ENCODE data around the gene ITGA8. TPM values are rescaled to one million over a fixed set of nuclear protein-coding genes. Genes with fewer than 3 reads are reported as not detected.

The ITGA8 gene
- total and polyA plus RNA-seq, 11 donors: 0.50 to 4.3 (median 1.5) TPM

DNA sequence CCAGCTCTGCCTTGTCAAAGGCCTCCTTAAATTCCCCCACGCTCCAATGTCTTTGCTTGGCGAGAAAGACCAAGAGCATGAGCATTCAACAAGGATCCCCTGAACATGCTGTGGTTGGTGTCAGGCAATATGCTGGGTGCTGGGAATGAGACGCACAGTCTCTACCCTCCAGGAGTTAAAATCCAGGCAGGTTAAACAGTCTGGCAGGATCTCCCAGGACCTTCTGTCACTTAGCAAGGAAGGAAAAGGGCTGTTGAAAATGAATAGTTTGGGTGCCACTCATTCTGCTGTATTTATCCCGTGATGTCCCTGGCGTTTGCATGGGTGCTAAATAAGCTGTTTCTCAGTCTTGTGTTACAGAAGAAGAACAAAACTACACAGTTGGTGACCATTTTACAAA is 21.9 kb upstream of the ITGA8 start:
- no peak for TF ChIP-seq POLR2A (IDR thresholded peaks at IDR 0.05)
- TF ChIP-seq, protein P1, sequence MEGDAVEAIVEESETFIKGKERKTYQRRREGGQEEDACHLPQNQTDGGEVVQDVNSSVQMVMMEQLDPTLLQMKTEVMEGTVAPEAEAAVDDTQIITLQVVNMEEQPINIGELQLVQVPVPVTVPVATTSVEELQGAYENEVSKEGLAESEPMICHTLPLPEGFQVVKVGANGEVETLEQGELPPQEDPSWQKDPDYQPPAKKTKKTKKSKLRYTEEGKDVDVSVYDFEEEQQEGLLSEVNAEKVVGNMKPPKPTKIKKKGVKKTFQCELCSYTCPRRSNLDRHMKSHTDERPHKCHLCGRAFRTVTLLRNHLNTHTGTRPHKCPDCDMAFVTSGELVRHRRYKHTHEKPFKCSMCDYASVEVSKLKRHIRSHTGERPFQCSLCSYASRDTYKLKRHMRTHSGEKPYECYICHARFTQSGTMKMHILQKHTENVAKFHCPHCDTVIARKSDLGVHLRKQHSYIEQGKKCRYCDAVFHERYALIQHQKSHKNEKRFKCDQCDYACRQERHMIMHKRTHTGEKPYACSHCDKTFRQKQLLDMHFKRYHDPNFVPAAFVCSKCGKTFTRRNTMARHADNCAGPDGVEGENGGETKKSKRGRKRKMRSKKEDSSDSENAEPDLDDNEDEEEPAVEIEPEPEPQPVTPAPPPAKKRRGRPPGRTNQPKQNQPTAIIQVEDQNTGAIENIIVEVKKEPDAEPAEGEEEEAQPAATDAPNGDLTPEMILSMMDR (IDR thresholded peaks at IDR 0.05): no peak
- ATAC-seq (no peak), DNase-seq (no peak)
- whole genome bisulfite sequencing, 4 donors: 86 to 96% (median 91%) methylated on average over 5 of the region's 5 CpGs
- H3K9me3 ChIP-seq: no peaks in the 10 kb centered on the region
- intact Hi-C loops (cut with DNase I): loop anchor here in 1 of 10 donors (5.0 kb wide), 1 partner anchor 81 kb away; no protein-coding TSS in a partner anchor
- H3K36me3 ChIP-seq: no peaks in the 10 kb centered on the region
- H3K4me3 ChIP-seq: no peak overlapping the region
- H3K27me3 ChIP-seq: no peaks in the 10 kb centered on the region
- H3K4me1 ChIP-seq: peaks cover 0 to 19% (median 0%) of the 10 kb centered on the region in 12 donors
- H3K27ac ChIP-seq: no peak overlapping the region

DNA sequence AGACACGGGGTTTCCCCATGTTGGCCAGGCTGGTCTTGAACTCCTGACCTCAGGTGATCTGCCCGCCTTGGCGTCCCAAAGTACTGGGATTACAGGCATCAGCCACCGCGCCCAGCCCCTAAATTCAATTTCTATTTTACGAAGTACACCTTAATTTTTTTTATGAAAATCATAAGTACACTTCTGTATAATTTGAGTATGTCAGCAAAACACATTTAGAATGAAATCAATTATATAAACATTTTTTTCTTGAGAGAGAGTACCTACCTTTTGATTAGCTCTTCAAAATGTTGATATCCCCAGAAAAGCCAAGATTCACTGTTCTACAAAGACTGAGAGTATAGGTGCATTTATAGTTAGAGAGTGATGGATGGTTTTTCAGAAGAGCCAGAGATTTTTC is 20.5 kb upstream of the ITGA8 start:
- H3K9me3 ChIP-seq: no peaks in the 10 kb centered on the region
- H3K4me1 ChIP-seq: peaks cover 0 to 15% (median 0%) of the 10 kb centered on the region in 12 donors
- no peaks in the 10 kb centered on the region for H3K27me3 ChIP-seq
- ATAC-seq (no peak), DNase-seq (no peak)
- 92 to 97% (median 94%) methylated on average over 6 of the region's 6 CpGs for WGBS, 4 donors
- TF ChIP-seq, protein P1 (IDR thresholded peaks at IDR 0.05): no peak
- TF ChIP-seq POLR2A (IDR thresholded peaks at IDR 0.05): no peak
- intact Hi-C loops (cut with DNase I): loop anchor here in 1 of 10 donors (5.0 kb wide), 1 partner anchor 82 kb away; no protein-coding TSS in a partner anchor
- no peak overlapping the region for H3K27ac ChIP-seq
- no peak overlapping the region for H3K4me3 ChIP-seq
- H3K36me3 ChIP-seq: no peaks in the 10 kb centered on the region

DNA sequence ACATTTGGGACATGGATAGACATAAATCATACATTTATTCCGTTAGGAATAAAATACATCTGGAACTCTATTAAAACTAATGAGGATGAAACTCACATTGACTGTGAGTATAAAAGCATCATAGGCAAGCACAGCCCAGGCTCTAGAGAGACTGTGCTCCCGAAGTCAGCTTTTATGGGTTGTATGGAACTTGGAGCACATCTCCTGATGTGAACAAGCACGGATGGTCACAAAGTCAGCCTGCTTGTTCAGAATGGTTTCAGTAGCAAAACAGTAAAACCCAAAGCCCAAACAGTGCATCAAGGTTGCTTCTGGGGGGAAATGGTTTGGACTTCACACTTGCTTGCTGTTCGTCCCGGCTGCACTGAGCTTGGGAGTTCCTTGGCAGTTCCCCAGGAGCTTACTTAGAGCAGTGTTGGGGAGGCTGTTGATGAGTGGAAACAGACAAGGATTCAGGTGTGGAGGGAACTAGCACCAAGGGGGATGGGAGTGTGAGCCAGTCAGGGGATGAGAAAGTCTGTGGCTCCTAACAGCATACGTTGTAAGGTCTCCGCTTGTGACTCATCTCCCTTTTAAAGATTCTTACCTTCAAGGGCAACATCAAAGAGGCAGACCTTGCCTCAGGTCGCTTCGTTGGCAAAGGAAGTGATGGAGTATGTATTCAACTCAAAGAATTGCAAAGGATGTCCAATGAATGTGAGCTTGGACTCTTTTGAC is 19.7 kb upstream of the ITGA8 start:
- H3K4me3 ChIP-seq: no peak overlapping the region
- H3K9me3 ChIP-seq: no peaks in the 10 kb centered on the region
- DNase-seq (no peak), ATAC-seq (no peak)
- H3K27me3 ChIP-seq: no peaks in the 10 kb centered on the region
- H3K27ac ChIP-seq: peak overlapping the region in 7 of 12 donors; percentile 6 to 73 (median 31)
- no peak for TF ChIP-seq POLR2A (IDR thresholded peaks at IDR 0.05)
- TF ChIP-seq, protein P1 (IDR thresholded peaks at IDR 0.05): no peak
- H3K4me1 ChIP-seq: peaks cover 0 to 18% (median 0%) of the 10 kb centered on the region in 12 donors
- intact Hi-C loops (cut with DNase I): no loop called here
- WGBS, 4 donors: 65 to 74% (median 70%) methylated on average over 9 of the region's 9 CpGs
- no peaks in the 10 kb centered on the region for H3K36me3 ChIP-seq

DNA sequence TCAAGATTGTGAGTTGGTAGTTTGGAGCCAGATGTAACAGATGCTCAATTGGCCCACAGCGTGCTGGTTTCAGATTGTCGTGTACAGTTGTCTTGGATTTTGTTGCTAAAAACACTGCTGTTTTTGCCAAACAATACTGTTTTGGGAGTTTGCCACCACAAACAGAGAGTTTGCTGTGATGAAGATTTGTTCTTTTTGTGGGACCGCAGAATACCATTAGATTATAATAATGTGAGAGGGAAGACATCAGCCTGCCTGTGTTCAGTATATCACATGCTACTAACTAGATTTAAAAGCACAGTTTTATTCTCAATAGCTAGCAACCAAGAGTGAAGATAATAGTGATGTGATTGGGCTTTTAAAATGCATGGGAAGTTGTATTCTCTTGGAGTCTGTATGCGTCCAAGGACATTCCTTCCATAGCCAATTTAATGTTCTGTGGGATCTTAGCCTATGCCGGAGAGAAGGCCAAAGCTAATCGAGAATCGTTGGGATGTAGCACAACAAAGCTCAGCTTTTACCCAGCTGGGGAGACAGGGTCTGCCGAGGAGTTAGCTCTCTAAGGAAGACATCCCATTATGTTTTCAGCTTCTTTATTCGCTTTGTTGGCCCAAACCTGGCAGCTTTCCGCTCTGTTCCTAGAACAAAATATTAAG is 18.7 kb upstream of the ITGA8 start:
- DNase-seq: peak in 2 of 5 donors; percentile 29 to 42
- 63 to 74% (median 70%) methylated on average over 10 of the region's 10 CpGs for WGBS, 4 donors
- peak overlapping the region in 10 of 12 donors; percentile 2 to 73 (median 20) for H3K27ac ChIP-seq
- H3K9me3 ChIP-seq: peaks cover 0 to 5% (median 0%) of the 10 kb centered on the region in 12 donors
- peak overlapping the region in 1 of 12 donors; percentile 11 for H3K4me3 ChIP-seq
- peaks cover 0 to 18% (median 0%) of the 10 kb centered on the region in 12 donors for H3K4me1 ChIP-seq
- ATAC-seq: peak; percentile 22 to 74 (median 63)
- intact Hi-C loops (cut with DNase I): no loop called here
- no peaks in the 10 kb centered on the region for H3K27me3 ChIP-seq
- no peak for TF ChIP-seq POLR2A (IDR thresholded peaks at IDR 0.05)
- no peaks in the 10 kb centered on the region for H3K36me3 ChIP-seq

Measured in heart left ventricle (tissue), 16 donors.